ENCODE measurements around the gene GBA3.

Gene GBA3

GRCh38 chr4:22695917-22696316 is 3.2 kb downstream of the GBA3 start:
- no peak for DNase-seq

GRCh38 chr4:22703912-22704311 is 11.2 kb downstream of the GBA3 start:
- no peak for DNase-seq

GRCh38 chr4:22707390-22707789 is 14.7 kb downstream of the GBA3 start:
- DNase-seq: no peak

- DNase-seq: no peak
These were observed 16.2 kb downstream of the GBA3 start for GRCh38 chr4:22708961-22709360.

- DNase-seq: no peak
These were observed 19.4 kb downstream of the GBA3 start for GRCh38 chr4:22712105-22712504.

GRCh38 chr4:22712529-22712928 is 19.8 kb downstream of the GBA3 start:
- DNase-seq: no peak

GRCh38 chr4:22713841-22714240 is 21.1 kb downstream of the GBA3 start:
- no peak for DNase-seq

GRCh38 chr4:22719218-22719617 is 26.5 kb downstream of the GBA3 start:
- no peak for DNase-seq

GRCh38 chr4:22720091-22720490 is 27.4 kb downstream of the GBA3 start:
- no peak for DNase-seq

- DNase-seq: no peak
These were observed 28.5 kb downstream of the GBA3 start for GRCh38 chr4:22721204-22721603.

GRCh38 chr4:22730021-22730420 is 37.3 kb downstream of the GBA3 start:
- DNase-seq: no peak

GRCh38 chr4:22733816-22734215 is 41.1 kb downstream of the GBA3 start:
- no peak for DNase-seq

- no peak for DNase-seq
These were observed 44.2 kb downstream of the GBA3 start for GRCh38 chr4:22736912-22737311.

- DNase-seq: no peak
These were observed 47.2 kb downstream of the GBA3 start for GRCh38 chr4:22739968-22740367.

GRCh38 chr4:22741744-22742143 is 49.0 kb downstream of the GBA3 start:
- no peak for DNase-seq

GRCh38 chr4:22743290-22743689 is 50.6 kb downstream of the GBA3 start:
- DNase-seq: no peak

- DNase-seq: no peak
These were observed 51.8 kb downstream of the GBA3 start for GRCh38 chr4:22744478-22745062.

- DNase-seq: no peak
These were observed 52.5 kb downstream of the GBA3 start for GRCh38 chr4:22745234-22745633.

- DNase-seq: no peak
These were observed 61.4 kb downstream of the GBA3 start for GRCh38 chr4:22754116-22754515.

GRCh38 chr4:22762548-22762947 is 69.8 kb downstream of the GBA3 start:
- no peak for DNase-seq

GRCh38 chr4:22764183-22764582 is 71.4 kb downstream of the GBA3 start:
- no peak for DNase-seq

- no peak for DNase-seq
These were observed 73.3 kb downstream of the GBA3 start for GRCh38 chr4:22766068-22766467.

GRCh38 chr4:22778547-22779163 is 85.9 kb downstream of the GBA3 start:
- no peak for DNase-seq

GRCh38 chr4:22780317-22780716 is 87.6 kb downstream of the GBA3 start:
- DNase-seq: no peak

GRCh38 chr4:22780797-22781196 is 88.1 kb downstream of the GBA3 start:
- no peak for DNase-seq
